Stimulated activated CD4-positive, alpha-beta T cell treated with anti-CD3 and anti-CD28 coated beads, Interleukin-12 subunit alpha, Interleukin-12 subunit beta, amount 100 ng/mL, for 4 hours (primary cell): ENCODE measurements around the gene GINM1.

Experiments
- DNase-seq: peaks from one replicate; pipeline ENCODE4 v3.0.0-alpha.2; 2020

Gene GINM1

GRCh38 chr6:149600508-149600907, 34.3 kb downstream of the GINM1 start:
- no peak for DNase-seq

DNA sequence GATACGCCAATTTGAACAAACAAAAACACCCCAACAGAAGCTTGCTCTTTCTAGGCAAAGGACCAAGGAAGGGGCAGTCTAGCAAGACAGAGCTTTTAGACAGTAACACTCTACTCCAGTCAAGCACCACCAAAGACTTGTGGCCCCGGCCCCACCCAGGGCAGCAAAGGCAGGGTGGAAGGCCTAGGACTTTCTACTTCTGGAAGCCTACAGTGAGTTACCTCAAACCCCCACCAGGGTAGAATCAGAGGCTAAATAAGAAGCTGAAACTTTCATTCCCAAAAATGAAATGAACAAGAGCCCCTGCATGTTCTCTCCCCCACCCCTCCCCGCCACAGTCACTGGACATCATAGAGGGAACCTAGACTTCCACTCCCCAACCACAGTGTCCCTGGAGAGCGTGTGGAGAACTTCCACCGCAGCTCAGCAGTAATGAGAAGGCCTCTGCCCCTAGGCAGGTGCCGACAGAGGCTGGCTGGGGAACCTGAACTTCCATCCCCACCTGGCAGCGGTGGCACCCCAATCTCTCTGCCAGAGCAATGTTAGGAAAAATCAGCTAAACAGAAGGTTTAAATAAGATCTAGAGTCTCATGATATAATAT, 42.3 kb downstream of the GINM1 start:
- DNase-seq: no peak

DNA sequence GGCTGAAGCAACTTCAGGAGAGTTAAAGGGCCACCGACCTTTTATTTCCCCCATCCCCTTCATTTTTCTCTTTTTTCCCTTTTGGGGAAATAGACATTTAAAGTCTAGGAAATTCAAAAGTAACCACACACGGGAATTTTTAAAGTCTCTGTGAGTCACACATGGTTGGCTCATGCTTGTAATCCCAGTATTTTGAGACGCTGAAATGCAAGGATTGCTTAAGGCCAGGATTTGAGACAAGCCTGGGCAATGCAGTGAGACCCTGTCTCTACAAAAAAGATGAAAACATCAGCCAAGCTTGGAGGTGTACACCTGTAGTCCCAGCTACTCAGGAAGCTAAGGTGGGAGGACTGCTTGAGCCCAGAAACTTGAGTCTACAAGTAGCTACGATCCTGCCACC, 48.2 kb downstream of the GINM1 start:
- no peak for DNase-seq

DNA sequence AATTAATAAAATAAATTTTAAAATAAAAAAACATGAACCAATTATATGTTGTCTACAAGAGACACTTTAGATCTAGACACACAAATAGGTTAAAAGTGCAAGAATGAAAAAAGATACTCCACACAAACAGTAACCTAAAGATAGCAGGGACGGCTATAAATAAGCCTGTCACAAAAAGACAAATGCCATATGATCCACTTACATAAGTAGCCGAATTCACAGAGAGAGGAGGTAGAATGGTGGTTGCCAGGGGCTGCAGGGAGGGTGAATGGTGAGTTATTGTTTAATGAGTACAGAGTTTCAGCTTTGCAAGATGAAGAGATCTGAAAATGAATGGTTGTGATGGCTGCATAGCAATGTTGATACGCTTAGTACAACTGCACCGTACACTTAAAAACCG, 49.6 kb downstream of the GINM1 start:
- DNase-seq: no peak

DNA sequence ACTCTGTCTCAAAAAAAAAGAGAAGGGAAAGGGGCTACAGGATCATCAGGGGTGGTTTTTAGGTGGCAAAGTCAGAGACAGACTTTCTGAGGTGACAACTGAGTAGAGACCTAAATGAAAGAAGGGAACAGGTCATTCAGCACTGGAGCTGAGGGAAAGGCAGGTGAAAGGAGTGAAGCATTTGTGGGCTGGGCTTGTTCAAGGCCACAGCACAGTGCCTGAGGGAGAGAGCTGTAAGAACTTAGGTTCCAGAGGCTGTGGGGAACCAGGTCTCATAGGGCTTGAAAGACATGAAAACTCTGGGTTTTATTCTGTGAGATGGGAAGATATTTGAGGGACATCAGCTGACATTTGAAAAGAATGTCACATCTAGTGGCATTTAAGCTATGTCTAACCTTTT, 61.5 kb downstream of the GINM1 start:
- no peak for DNase-seq

DNA sequence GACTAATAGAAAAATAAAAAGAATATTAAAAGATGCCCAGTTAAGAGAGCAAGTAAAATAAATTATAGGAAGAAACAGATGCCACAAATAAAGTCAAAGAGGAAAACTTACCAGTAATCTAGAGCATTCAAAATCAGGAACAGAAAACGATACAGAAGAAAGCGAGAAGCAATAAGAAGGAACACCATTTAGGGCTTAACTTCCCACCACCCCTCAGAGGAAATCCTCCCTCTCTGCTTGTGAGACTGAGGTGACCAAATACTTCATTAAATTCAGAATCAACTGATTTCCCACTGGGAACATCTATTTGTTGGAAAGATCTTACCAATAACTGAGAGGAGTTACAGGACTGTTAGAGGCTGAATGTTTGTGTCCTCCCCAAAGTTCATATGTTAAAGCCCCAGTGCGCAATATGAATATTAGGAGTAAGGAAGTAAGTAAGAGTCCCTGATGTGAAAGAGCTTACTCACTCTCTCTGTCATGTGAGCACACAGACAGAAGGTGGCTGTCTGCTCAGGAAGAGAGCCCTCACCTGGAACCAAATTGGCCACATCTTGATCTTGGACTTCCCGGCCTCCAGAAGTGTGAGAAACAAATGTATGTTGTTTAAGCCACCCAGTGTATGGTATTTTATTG, 62.8 kb downstream of the GINM1 start:
- no peak for DNase-seq

DNA sequence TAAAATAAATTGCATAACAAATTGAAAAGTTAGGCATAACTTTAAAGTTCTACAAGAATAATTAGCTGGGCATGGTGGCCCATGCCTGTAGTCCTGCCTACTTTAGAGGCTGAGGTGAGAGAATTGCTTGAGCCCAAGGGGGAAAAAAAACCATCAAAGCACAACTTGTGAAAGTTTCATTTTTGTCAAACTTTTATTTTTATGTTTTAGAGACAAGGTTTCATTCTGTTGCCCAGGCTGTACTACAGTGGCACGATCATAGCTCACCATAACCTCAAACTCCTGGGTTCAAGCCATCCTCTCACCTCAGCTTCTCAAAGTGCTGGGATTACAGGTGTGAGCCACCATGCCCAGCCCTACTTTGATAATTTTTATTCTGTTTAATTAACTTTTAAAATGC, 68.1 kb downstream of the GINM1 start:
- DNase-seq: no peak

DNA sequence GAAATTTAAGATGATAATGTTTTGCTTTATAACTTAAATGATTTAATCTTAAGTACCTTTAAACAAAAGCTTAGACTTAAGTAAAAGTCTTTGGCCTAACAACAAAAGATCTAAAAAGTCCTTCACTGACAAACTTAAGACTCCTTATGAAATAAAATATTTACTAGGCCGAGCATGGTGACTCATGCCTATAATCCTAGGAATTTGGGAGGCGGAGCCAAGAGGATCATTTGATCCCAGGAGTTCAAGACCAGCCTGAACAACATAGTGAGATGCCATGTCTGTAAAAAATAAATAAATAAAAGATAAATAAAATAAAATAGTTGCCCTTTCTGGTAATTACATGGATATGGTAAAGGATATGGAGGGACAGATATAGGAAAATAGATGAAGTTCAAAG, 69.9 kb downstream of the GINM1 start:
- no peak for DNase-seq
